ENCODE results near the gene ATP9A. TPM values are rescaled to one million over a fixed set of nuclear protein-coding genes. Genes with fewer than 3 reads are reported as not detected.

The ATP9A gene
- total and polyA plus RNA-seq, 2 of the 8 experiments (the other 6 are each of a cell fraction or from before 2014, with no cell fraction given) = 5.0 to 6.4 TPM

- TF ChIP-seq RNF2 (IDR thresholded peaks at IDR 0.05; ENCODE audit: borderline replicate concordance, low read depth, low read length, missing control alignments, poor library complexity, severe bottlenecking) (no peak), TEAD4 (IDR thresholded peaks at IDR 0.05; ENCODE audit: low read depth, low read length) (no peak), SAP30 (IDR thresholded peaks at IDR 0.05; ENCODE audit: insufficient read depth, insufficient replicate concordance, low read length) (no peak), POLR2AphosphoS5 (IDR thresholded peaks at IDR 0.05; ENCODE audit: low read depth, low read length) (no peak), RFX5 (IDR thresholded peaks at IDR 0.05; ENCODE audit: borderline replicate concordance, low read depth, low read length) (no peak)
- TF ChIP-seq, protein P1, sequence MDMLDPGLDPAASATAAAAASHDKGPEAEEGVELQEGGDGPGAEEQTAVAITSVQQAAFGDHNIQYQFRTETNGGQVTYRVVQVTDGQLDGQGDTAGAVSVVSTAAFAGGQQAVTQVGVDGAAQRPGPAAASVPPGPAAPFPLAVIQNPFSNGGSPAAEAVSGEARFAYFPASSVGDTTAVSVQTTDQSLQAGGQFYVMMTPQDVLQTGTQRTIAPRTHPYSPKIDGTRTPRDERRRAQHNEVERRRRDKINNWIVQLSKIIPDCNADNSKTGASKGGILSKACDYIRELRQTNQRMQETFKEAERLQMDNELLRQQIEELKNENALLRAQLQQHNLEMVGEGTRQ (IDR thresholded peaks at IDR 0.05; ENCODE audit: low read length) = no peak
Observed at GRCh38 chr20:51613580-51613979, 154.6 kb downstream of the ATP9A start (continued).

Measured in H1 (cell line).